Epithelial cell of esophagus (primary cell): ENCODE measurements around the gene YPEL2.
"Not testable (repeated sequence)": the region's sequence is repeated elsewhere in the genome, so short reads cannot be mapped to it uniquely, and the experiment has no call there.

Source experiments
- DNase-seq: peaks from one replicate; pipeline ENCODE4 v3.0.0; 2010; ENCODE audit warnings: low read depth
- H3K4me3 ChIP-seq: 2 replicates; pipeline ENCODE4 v1.5.1; 2011; ENCODE audit warnings: mild to moderate bottlenecking, low read length, control low read depth
- CTCF ChIP-seq: IDR thresholded peaks from 2 replicates; pipeline ENCODE4 v1.5.1; 2011; ENCODE audit warnings: low read depth, mild to moderate bottlenecking, low read length, control low read depth, inconsistent platforms; ENCODE audit not compliant: insufficient read depth; ENCODE audit errors: missing control alignments

Gene YPEL2

GRCh38 chr17:59388069-59388556 is 56.7 kb downstream of the YPEL2 start:
- no peak for DNase-seq
- H3K4me3 ChIP-seq: no peak overlapping the region
- no peak for TF ChIP-seq CTCF

GRCh38 chr17:59389066-59389465 is 57.6 kb downstream of the YPEL2 start:
- DNase-seq: no peak
- TF ChIP-seq CTCF: no peak
- H3K4me3 ChIP-seq: no peak overlapping the region

GRCh38 chr17:59391021-59391420 is 59.6 kb downstream of the YPEL2 start:
- DNase-seq: no peak
- H3K4me3 ChIP-seq: no peak overlapping the region
- no peak for TF ChIP-seq CTCF

GRCh38 chr17:59392973-59393679 is 61.7 kb downstream of the YPEL2 start:
- no peak for DNase-seq
- no peak for TF ChIP-seq CTCF
- H3K4me3 ChIP-seq: no peak overlapping the region

- DNase-seq, H3K4me3 ChIP-seq: not testable (repeated sequence)
Measured at GRCh38 chr17:59393742-59394410, 62.4 kb downstream of the YPEL2 start.

- DNase-seq: no peak
- no peak overlapping the region for H3K4me3 ChIP-seq
- no peak for TF ChIP-seq CTCF
Measured at GRCh38 chr17:59396134-59396826, 64.8 kb downstream of the YPEL2 start.

- DNase-seq: no peak
- TF ChIP-seq CTCF: no peak
- H3K4me3 ChIP-seq: no peak overlapping the region
Measured at GRCh38 chr17:59397316-59398073, 66.0 kb downstream of the YPEL2 start.
